Measurements from ENCODE around the gene XRCC4.
A peak's percentile ranks its signal among the peaks of the same experiment; 100 is the strongest.

Gene XRCC4

DNA sequence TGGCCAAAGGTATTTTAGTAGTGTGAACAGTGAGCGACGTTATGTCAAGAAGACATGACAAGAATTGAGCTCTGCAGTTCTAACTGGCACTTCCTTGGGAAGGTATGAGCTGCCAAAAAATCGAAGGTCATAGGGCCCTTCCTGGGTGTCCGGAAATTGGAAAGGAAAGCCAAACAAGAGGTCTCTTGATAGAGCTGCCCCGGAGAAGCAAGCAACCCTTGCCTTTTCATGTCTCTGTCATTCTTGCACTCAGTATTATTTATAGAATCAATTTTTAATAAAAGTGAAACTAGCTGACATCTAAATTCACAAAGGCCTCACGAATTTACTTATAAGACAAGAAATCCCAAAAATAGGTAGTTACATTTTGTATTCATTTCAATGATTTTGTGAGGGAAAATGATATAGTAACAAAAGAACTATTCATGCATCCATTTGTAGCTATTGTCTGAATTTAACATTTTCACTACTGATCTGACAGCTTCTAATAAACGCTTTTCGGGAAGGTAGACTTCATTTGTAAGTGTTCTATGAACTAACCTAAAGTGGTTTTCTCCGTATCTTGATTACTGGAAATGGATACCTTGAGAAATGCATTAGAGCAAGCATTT is 280.4 kb downstream of the XRCC4 start:
- no peak for DNase-seq

DNA sequence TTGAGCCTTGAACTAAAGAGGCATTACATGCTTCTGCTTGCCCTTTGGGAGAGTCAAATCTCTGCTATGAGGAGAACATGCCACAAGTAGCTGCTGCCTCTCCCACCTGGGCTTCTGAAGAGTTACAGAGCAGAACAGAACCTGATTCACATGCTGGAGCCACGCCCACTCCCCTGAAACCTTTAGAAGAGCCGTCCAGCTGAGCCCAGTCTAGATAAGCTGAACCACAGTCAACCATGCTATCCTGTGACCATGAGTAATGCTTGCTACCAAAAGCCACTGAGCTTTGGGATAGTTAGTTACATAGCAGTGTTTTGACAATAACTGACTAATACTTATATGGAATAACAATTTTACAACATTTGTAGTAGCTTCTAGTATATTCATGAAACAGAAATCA is 283.2 kb downstream of the XRCC4 start:
- DNase-seq, result no peak

DNA sequence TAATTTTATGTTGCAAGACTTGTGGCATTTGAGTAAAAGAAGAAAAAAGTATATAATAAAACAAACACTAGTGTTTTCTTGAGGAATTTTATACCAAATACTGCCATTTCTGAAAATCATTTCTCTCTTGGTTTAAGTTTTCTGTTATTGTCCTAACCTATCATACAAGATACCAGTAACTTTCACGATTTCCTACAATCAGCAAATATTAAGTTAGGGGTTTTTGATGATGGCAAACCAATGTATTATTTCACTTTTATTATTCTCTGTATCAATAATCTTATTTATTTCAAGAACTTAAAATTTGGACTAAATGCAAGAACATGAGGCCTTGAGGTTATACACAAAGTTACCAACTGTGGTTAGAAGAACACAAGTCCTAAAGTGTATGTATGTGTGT is 285.2 kb downstream of the XRCC4 start:
- no peak for DNase-seq

DNA sequence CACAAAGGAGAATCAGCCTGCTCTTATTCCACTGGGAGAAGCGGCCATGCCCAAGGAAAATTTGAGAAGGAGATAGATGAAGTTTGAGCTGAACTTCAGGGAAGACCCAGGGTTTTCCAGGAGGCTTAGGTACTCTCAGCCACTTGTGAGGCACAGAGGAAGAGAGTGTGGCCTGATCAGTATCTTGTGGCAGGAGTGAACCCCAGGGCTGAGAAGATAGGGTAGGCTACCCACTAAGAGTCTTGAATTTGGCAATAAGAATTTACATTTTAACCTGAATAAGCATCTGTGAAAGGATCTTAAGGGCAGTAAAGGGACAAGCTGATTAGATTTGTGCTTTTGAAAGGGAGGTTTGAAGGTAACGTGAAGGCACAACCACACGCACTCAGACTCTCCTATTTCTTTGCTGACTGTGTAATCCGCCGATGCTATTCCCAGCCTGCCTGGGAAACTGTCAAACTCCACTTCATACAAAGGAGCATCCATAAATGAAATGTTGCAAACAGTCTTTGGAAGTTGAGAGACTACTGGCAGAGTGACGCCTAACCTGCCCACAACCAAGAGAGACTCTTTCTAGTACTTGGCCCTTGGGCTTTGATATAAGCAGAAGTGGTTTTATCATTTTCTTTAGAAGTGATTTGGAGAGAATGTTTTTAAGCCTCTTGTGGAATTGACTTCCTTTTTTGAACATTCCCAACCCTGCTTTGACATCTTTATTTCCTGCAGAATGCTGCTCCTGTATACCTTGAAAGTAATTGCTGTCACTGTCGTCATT is 286.0 kb downstream of the XRCC4 start:
- DNase-seq, result no peak

DNA sequence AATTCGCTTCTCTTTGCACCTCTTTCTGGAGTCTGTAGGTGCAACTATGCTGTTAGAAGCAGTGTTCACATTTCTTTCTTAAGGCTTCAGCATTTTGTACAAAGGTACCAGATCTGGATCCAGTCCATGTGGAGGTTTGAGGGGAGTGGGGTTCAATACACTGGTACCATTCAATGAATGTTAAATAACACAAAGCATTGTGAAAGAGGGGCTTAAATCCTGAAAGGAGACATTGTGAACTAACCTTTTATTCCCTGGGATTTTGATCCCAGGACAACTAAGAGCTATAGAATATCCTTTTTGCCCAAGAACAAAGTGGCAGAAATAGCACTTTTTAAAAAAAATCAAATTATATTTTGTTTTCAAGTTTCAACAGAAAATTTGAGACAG is 286.5 kb downstream of the XRCC4 start:
- no peak for DNase-seq

DNA sequence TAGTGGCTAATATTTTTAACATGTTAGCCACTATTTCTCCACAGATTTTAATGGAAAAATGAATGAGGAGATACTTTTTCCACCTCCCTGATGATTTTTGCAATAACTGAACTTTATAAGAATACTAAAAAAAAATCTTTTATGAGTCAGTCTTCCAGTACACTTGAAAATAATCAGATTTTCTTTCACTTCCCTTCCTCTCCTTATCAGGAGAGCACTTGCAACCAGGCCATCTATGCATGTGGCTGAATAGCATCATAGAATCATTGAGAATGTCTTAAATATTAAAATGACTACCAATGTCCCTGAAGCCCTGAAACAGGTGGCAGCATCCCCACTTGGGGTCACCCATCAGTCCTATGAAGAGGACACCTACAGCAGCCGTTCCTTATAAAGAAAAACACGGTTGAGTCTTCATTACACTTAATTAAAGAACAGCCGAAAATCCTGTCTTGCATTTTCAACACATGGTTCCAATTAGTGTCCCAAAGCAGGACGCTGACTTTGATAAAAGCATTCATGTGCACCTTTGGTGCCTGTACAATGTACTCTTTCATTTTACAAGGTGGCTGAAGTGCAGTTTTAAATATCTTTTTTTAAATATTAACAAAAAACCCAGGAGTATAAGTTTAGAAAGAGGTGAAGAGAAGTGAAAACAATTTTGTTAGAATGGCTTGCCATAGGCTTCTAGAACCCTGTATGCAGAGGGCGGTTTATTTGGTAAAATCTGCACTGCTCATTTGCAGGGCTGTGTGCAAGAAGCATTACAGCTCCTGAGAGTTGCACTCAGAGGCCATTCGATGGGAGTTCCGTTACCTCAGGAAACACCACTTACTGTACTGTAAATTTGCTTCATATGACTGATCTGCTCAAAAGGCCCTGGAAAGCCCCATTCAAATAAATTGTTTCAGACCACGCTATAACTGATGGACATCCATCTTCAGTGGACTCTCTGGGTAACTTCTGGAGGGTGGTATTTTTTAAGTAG is 287.3 kb downstream of the XRCC4 start:
- DNase-seq, result no peak

DNA sequence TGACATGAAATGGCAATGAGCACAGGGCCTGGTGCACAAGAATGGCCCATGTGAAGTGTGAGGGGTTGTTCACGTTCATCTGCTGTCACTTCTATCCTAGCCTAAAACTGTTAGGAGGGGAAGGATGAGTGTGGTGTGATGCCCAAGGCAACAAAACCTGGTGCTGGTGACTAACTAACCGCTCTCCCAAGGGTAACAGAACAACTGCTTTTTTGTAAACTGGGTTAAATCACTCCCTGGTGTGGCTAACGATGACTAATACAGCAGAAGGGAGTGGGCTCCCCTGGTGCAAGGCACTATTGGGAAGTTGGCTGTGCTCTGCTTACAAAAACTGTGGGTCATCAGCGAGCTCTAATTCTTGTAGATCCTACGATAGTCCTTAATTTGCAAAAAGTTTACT is 291.0 kb downstream of the XRCC4 start:
- DNase-seq, result peak; percentile 86

DNA sequence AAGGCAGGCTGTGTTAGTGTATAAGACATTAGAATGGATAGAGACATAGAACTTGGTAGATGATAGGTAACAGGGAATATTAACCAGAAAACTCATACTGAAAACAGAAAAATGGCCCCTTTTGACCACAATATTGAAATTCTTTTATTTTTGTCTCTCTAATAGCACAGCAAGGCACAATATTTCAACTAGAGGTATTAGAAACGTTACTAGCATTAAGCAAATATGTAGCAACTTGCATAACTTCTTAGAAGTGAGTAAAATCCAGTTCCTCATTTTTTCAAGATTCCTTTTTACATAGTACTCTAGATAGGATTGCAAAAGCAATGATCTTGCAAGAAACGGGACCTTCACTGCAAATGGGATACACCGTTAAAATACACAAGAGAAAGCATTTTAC is 291.5 kb downstream of the XRCC4 start:
- DNase-seq, result no peak

DNA sequence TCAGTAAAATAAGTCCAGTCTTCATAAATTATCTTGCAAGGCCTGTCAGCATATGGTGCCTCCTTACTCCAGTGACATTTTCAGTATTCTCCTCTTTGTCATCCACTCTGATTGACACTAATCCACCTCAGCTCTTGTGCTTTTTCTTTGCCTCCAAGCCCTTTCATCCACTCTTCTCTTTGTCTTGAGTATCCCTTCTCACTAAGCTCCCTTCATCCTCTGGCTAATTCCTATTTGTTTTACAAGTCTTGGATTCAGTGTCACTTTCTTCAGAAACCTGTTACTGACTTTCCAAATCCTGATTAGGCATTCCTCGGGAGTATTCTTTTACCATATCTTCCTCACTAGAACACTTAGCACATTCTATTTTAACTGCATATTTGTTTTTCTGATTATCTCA is 293.6 kb downstream of the XRCC4 start:
- no peak for DNase-seq

DNA sequence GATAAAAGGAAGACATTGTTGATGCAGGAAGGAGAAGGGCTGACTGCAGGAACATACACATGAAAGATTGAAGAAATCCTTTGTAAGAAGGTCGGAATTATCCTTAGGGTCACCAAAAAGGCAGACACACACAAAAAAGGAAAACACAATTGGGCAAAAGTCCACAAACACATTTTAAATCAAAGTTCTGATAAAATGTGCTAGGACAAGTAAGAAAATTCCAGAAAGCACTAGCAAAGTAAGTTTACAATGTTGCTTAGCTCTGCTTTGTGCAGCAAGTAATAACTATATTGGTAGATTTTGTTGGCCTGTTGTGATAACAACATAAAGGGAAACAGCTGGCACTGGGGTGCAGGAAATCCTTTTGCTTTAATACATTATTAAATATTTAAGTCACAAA is 294.4 kb downstream of the XRCC4 start:
- no peak for DNase-seq

DNA sequence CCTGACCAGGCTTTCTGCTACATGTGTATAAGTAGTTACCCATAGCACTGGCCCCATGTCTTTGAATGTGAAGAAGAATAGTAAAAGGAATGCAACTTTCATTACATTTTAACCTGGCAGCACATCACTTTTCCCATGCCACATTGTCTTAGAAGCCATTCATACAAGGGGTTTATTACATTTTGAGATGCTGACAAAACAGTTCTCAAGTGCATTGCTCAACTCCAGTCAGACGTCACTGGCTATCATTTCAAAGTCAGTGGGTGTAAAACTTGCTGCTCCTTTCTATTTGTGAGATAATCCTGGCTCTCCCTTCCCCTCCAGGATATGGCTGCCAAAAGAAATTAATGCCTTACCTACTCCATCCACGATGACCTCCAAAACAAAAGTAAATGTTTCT is 297.2 kb downstream of the XRCC4 start:
- no peak for DNase-seq

DNA sequence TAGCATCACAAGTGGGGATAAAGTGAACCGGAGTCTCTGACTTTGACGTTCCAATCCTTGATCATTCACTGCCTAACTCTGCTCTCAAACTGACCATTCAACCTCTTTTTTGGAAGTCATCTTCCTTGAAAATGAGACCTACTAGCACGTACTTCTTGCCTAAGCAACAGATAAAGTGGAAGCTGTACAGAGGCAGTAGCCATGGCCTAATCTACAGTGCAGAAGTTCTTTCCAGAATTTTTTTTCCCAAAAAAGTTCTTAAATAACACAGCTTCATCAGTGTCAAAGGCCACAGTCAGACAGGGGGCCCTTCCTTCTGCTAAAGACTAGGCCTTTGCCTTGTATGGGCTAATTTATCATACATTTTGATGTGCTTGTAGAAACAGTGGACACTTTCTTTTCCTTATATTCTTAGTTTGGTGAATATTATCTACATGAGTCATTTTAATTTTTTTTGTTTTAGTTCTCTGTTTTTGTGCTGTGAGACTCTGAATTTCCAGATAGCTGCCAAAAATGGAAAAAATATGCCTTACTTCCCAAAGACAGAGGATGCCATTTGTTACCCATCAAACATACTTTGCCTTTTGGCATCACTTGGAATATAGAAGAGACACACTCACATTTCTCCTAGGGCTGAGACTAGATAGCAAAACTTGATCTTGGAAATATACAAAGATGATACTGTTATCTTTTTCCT is 297.9 kb downstream of the XRCC4 start:
- DNase-seq, result peak; percentile 38

DNA sequence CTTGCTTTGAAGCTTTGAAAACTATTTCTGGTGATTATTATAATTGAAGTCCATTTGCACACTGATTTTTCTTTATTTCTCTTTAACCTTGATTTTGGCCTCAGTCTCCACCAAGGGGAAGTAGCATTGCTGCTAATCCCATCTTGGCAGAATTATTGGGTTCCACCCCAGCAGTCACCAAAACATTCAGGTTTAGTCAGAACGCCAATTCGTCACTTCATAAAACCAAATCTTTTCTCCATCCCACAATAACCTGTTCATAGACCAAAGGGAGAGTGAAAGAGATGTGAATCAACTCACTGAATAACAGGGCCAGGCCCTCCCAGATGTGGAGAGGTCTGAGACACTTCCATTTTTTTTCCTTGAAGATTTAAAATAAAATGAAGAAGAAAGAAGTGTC is 299.1 kb downstream of the XRCC4 start:
- DNase-seq, result no peak

DNA sequence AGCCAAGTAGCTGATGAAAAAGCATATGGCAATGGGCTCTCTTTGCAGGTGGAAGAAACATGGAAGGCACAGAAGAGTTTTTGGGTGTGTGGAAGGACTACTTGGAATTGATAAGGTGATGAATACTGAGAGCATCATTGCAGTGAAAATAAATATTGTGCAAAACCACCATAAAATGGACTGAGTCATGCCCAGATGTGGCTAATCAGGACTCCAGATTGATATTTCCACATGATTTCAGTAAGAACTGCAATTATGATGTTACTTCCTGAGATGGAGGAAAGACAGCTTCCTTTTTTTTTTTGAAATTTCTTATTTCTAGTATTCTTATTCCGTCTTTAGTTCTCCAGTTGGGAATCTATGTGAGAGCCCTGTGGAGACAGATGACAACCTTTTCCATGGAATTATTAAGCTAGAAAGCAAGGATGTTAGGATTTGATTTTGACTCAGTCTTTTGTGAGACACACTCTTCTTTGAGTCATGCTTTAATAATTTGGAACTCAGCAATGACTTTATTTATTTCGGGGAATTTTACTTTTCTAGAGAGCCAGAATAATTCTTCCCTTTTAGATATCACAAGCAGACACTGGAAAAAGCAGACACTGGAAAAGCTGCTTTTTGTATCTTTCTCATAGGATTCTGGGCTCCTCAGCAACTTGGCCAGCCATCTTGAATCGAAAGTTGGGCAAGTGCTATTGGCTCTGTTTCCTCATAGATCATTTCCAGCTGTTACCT is 300.0 kb downstream of the XRCC4 start:
- peak; percentile 71 for DNase-seq

DNA sequence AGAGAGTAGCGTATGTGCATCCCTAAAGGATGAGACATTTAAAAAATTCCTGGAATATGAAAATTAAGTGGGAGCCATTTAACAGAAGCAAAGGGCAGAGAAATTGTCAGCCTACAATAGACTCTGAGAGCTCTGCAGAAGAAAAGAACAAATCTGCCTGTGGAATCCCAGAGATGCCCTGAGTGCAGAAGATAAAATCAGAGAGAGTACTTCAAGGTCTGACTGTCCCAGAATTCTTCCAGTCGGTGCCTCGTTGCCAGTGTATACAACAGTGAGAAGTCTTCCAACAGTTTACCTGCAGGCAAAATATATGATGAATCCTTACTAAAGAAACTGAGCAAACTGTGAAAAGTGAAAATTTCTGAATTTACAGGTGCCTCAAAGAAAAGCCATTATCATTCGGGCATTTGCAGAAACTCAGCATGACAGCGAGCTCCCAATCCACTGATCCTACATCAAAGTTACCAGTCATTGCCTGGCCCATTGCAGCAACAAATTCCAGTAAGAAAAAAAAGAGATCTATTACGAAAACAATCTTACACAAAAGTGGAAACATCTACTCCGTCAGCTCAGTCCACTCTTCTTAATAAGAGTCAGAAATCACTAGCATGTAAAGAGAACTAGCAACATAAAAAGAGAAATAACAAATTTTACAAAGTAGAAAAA is 301.4 kb downstream of the XRCC4 start:
- no peak for DNase-seq

DNA sequence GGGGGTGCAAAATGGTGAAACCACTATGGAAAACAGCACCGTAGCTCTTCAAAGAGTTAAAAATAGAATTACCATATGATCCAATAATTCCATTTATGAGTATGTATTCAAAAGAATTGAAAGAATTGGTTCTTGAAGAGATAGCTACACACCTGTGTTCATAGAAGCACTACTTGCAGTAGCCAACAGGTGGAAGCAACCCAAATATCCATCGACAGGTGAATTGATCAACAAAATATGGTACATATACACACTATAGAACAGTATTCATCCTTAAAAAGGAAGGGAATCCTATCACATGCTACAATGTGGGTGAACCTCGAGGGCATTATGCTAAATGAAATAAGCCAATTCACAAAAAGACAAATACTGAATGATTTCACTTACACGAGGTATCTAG is 308.5 kb downstream of the XRCC4 start:
- no peak for DNase-seq

DNA sequence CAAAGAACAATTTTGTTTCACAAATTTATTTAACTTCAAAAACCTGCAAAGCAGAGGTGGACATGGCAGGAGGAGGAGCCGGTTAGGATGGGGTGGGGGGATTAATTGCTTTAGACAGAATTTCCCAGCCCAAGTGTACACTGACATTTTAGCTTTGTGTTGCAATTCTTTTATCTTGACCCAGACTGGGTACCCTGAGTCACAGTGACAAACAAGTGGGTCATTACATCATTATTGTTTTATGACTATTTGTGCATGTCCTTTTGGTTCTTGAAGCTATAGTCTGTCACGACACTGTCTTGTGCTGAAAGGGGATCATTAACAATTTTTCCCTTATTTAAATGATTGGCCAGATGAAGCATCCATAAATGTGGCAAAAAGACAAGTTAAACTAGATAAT is 309.7 kb downstream of the XRCC4 start:
- DNase-seq, result no peak

DNA sequence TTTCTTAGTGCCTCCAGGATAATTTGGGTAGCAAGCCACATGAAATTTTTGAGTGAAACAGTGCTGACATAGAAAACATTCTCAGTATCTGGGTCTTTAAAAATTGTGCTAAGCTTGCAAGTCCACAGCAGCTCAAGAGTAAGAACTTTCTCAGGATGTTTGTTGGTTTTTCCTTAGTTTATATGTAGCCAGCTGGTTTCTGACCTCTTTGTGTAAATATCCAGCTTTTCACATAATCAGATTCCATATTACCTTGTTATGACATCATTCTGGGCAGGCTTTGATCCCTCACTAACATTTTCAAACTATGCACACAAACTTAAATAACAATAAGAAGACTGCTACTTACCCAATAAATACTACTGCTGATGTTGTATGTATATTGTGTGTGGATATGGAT is 311.3 kb downstream of the XRCC4 start:
- no peak for DNase-seq

DNA sequence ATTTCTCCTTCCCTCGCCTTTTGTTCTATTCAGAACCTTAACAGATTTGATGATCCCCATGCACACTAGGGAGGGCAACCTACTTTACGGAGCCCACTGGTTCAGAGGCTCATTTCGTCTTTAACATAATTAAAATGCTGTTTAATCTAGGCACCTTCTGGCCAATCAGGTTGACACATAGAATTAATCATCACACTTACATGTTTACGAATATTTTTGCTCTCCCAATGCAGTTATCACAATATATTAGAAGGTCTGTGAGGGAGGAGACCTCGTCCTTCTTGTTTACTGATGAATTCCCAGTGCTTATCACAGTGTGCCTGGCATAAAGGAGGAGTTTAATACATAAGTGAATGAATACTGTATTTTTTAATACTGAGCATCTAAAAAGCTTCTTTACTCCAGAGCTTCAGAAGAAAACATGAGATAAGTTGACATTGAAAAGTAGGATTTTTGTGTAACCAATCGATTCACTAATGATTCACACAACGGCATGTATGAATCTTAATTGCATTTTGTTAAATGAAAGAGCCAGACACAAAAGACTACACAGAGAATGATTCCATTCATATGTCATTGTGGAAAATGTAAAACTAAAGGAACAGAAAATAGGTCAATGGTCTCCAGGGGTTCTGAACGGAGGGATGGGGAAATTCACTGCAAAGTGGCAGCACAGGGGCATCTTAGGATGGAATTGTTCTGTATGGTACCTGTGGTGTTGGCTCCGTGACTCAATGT is 315.6 kb downstream of the XRCC4 start:
- no peak for DNase-seq

DNA sequence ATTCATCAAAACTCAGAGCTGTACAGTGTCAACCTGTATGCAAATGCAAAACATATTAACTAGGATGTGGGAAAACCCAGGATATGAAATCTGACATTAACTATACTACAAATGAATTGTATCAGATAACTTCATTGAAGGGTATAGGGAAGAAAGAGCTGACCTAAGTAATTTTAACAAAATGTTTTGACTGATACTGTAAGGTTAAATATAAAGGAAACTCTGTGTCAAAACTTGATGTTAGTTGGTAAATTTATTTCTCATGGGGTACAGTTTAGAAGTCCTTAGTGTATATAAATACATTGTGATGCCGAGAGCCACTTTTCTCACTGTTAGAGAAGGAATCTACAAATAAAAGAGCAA is 316.1 kb downstream of the XRCC4 start:
- no peak for DNase-seq

DNA sequence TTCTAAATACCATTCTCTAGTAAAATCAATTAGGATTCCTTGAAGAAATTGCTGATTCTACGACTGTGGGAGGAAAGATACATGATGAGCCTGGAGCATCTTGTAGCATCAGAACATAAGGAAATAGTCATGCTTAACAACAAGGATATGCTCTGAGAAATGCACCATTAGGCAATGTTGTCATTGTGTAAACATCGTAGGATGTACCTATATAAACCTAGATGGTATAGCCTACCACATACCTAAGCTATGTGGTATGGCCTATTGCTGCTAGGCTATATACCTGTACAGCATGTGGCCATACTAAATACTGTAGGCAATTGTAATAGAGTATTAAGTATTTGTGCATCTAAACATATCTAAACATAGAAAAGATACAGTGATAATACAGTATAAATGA is 316.8 kb downstream of the XRCC4 start:
- DNase-seq, result no peak
